CD4-positive, alpha-beta T cell treated with Interleukin-17A for 4 hours (primary cell): Measurements from ENCODE around the gene MYO1A.
"Not testable (repeated sequence)": the region's sequence is repeated elsewhere in the genome, so short reads cannot be mapped to it uniquely, and the experiment has no call there.

Source experiments
- DNase-seq: peaks from one replicate; pipeline ENCODE4 v3.0.0-alpha.2; 2020; ENCODE audit warnings: mixed read lengths

Gene MYO1A

GRCh38 chr12:56991319-56992246 is 58.3 kb downstream of the MYO1A start:
- DNase-seq: no peak

GRCh38 chr12:56990648-56991318 is 59.1 kb downstream of the MYO1A start:
- no peak for DNase-seq

- DNase-seq: no peak
Measured at GRCh38 chr12:56989861-56990610, 59.9 kb downstream of the MYO1A start.

GRCh38 chr12:56988207-56988739 is 61.7 kb downstream of the MYO1A start:
- no peak for DNase-seq

- DNase-seq: peak; percentile 86
Measured at GRCh38 chr12:56987551-56988053, 62.3 kb downstream of the MYO1A start.

- no peak for DNase-seq
Measured at GRCh38 chr12:56987011-56987410, 62.9 kb downstream of the MYO1A start.

- DNase-seq: peak; percentile 24
Measured at GRCh38 chr12:56985714-56986113, 64.2 kb downstream of the MYO1A start.

- no peak for DNase-seq
Measured at GRCh38 chr12:56983386-56983785, 66.5 kb downstream of the MYO1A start.

GRCh38 chr12:56982578-56983236 is 67.2 kb downstream of the MYO1A start:
- not testable (repeated sequence) for DNase-seq

- DNase-seq: no peak
Measured at GRCh38 chr12:56980941-56981530, 68.9 kb downstream of the MYO1A start.

- DNase-seq: no peak
Measured at GRCh38 chr12:56980268-56980667, 69.7 kb downstream of the MYO1A start.

- no peak for DNase-seq
Measured at GRCh38 chr12:56979628-56980027, 70.3 kb downstream of the MYO1A start.
